Stromal cell of bone marrow (primary cell): ENCODE results near the gene ACVR1B.

ENCODE experiments used
- DNase-seq: peaks from one replicate; pipeline ENCODE4 v3.0.0-alpha.2; 2012; ENCODE audit warnings: low read depth

ACVR1B gene

DNA sequence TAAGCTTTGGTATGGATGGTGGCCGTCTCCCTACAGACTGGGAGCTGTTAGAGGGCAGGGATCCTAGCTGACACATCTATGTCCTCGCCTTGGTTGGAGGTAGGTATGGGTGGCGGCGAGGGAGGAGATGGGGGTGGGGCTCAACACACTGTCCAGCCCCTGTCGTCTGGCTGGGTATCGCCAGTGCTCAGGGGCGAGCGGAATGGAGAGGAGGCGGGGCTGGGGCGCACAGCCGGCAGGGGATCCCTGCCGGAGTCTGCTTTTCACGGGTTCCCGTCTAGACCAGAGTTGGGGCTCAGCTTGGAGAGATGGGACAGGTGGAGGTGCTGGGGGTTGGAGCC, 71.3 kb downstream of the ACVR1B start:
- no peak for DNase-seq

DNA sequence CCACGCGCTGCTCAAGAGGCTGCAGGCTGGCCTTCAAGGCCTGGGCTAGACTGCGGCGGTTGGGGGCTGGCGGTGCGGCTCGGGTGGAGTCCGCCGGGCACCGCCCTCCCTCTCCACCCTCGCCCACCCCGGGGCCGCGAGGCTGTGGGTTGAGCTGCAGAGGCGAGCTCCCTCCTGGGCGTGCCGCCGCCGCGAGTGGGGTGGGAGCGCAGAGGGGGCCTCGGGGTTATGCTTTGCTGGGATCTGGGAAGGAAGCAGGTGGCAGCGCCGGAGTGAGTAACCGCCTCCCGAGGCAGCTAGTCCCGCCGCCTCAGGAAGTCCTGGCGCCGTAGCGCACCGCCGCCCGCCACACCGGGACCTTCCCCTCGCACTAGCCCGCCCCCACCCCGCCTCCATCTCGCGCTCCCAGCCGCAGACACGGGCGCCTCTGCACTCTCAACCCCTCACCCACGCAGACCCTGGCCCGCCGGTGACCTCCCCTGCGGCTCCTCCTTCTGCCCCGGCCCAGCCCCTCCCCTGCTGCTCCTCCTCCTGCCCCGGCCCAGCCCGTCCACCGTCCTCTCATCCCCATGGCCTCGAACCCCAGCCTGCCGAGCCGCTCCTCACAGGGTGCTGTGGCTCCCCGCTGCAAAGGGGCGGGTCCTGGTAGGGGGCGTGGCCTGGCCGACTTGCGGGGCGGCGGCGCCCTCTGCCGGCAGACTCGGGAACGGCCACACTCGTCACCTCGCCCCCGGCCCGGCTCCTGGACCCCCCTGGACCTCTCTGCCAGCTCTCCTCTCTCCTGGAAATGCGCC, 71.9 kb downstream of the ACVR1B start:
- DNase-seq, result no peak

DNA sequence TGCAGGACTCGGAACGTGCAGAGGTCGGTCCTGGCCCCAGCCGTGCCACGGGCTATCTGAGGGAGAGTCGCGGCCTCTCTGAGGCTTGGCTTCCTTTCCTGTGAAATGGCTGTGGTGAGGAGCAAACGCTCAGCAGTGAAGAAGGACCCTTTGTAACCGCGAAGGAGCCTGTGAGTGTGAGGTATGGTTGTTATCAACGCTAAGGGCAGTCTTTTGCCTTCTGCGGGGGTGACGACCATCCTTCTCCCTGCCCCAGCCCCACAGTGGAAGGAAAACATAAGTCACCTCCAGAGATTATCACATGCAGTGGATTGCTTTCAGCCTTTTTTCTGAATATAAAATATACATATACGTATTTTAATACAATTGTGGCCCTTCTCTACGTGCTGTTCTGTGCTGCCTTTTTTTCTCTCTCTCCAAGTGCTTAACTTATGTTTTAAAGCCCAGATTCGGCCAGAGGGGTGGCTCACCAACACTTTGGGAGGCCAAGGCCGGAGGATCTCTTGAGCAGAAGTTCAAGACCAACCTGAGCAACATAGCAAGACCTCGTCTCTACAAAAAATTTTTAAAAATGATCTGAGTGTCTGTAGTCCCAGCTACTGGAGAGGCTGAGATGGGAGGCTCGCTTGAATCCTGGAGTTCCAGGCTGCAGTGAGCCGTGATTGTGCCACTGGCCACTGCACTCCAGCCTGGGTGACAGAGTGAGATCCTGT, 72.6 kb downstream of the ACVR1B start:
- no peak for DNase-seq

DNA sequence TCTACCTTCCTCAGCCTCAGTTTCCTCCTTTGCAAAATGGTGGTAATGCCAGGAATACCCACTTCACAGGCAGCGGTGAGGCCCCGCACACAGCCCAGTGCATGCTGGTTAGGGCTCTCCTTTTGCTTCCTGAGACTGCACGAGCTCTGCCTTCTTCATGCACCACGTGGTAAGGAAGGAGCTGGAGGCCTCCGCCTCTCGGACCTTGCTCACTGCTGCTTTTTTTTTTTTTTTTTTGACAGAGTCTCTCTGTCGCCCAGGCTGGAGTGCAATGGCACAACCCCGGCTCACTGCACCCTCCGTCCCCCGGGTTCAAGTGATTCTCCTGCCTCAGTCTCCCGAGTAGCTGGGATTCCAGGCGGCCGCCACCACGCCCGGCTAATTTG, 73.3 kb downstream of the ACVR1B start:
- no peak for DNase-seq

DNA sequence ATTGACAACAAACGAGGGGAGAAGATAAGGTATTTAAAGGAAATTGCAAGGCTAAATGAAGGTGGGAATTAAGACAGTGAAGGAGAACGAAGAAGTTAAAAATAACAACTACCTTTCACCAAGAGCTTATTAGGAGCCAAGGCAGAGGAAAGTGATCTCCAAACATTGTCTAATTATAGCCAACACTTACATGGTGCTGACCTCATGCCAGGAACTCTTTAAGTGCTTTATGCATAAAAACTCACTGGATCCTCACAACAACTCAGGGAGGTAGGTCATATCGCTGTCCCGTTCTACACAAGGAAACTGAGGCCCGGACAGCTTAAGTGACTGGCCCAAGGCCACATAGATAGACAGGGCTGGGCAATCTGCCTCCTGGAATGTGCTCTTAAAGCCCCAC, 74.8 kb downstream of the ACVR1B start:
- DNase-seq, result no peak

DNA sequence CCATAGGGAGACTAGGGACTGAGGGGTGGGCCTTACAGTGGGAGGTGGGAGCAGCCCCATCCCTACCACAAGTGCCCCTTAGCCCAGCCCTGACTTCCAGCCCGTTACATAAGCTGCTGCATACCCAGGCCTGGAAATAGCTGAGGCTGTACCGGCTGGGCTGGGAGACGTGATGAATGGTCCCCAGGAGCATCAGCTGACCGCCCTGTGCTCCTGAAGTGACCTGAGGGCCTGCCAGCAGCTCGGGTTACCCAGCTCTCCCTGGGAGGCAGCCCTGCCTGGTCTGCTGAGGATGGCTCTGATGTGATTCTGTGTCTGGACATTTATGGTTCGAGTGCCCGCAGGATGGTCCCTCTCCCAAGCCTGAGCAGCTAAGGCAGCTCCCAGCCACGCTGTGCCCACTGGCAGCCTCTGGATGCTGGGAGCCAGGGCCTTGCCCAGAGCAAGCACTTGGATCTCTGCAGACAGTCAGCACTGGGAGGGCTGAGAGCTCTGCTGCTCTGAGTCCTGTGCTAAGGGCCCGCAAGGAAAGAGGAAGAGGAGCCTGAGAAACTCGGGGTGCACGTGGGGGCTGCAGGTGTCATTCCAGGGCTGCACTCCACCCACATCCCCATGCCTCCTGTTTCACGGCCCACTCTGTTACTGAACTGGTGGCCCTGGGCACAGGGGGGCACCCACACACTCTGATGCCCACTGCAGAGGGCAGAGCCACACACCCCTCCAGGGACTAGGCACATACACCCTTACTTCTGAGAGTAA, 75.8 kb downstream of the ACVR1B start:
- DNase-seq, result no peak

DNA sequence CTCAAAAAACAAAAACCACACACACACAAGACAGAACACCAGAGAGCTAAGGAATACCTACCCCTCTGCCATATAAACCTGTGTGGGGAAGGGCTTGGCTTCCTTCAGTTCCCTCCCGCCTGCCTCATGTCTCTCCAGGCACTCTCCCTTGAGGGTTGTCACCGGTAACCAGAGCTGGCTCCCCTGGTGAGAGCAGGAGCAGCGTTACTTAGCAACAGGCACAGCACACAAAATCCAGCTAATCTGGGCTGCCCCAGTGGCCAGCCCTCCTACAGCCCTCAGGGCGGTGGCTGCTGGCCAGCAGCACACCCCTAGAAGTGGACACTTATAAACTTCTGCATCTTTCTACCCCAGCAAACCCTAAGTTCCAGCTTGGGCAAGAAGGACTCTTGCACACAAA, 78.2 kb downstream of the ACVR1B start:
- no peak for DNase-seq

DNA sequence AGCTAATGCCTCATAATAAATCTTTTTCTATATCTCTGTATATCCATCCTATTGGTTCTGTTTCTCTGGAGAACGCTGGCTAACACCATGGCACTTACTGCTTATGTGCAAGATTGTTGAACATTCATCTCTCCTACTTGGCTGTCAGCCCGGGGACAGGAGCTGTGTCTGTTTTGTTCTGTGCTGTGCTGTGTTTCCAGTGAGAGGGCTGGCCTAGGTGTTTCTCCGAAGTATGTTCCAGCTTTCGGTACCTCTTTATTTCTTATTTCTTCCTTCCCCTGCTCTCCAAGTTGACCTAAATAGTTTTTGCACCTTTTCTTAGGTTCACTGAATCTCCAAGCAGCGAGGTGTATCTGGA, 80.9 kb downstream of the ACVR1B start:
- DNase-seq, result peak; percentile 76

DNA sequence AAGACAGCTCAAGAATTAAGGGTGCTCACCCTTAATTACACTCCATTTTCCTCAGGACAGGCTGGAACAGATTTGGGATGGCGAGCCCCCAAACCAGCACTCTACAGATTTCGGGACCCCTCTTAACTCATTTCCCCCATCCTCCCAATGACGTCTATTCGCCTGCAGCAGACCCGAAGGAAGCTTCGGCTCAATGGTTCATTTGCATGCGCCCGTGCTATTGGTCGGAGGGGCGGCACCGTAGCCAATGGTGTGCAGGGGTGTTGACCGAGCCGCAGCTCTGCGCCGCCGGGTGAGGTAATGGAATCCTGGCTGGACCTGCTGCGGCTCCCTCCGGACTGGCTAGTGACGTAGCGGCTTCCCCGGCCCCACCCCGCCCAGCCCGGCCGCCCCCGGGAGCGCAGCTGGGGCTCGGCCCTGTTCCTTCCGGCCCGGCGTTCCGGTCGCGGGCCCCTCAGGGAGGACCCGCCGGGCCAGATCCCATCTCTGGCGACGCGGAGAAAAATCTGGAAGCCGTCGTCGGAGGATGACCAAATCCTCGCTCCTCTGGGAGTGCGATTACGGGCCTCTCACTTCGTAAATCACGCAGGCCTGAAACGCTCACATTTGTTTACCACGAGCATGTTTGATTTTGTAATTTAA, 81.4 kb downstream of the ACVR1B start:
- DNase-seq, result peak; percentile 96

DNA sequence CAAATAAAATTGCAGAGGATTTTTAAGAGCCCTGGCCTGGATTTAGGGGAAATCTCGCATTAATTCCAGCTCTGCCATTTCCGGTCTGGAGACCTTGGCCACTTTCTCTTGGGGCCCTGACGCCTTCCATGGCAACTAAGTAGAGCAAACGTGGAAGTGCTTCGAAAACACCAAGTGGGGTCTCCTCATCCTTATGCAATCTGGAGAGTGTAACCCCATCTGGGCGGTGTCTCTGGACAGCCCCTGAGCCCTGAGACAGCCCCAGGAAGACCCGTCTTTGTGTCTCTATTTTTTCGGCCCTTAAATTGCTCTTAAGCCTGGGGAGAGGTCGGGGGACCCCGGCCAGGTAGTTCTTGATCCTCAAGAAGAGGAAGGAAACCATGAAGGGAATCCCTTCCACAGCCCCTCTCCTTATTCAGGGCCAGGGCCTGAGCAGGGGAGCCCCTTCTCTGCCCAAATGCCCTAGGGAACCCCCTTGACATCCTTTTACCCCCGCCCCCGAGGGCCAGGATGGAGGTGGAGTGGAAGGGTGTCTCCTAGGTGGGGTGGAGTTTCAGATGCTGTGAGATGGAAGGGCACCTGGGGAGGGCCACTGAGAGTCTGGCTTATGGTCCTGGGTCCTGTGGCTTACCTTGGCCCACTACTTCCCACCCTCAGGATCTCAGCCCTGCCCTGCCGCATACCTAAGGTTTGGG, 82.1 kb downstream of the ACVR1B start:
- DNase-seq, result no peak

DNA sequence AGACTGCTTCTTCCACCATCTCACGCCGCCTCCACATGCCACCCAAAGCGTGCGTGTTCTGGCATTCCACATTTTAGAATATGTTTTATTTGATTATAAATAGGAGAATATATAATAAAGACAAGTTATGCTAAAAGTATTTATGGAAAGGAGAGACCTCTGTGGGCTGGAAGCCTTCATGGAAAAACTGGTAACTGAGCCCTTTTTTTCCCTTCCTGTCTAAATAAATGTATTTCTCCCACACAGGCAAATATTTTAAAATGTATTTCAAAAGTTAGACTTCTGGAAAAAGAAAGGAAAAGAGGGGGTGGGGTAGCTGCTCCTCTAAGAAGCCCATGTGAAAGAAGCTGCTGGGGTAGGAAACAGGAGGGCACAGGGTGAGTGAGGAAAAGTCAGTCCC, 83.7 kb downstream of the ACVR1B start:
- no peak for DNase-seq

DNA sequence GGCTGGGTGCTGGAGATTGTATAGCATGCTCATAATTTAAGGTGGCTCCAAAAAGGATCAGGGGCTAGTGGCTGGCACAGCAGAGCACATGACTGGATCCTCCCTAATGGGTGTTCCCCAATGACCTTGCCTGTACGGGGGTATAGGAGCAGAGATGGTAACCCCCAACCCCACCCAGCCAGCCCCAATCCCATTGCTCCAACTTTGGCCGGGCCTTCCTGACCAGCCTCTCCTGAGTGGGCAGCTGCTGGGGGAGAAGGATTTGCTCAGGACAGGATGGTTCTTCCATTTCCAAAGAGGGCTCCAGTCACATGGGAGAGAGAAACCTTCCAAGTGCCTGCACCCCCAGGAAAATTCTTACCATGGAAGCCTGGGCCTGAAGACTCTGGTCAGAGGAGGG, 84.4 kb downstream of the ACVR1B start:
- DNase-seq, result no peak

DNA sequence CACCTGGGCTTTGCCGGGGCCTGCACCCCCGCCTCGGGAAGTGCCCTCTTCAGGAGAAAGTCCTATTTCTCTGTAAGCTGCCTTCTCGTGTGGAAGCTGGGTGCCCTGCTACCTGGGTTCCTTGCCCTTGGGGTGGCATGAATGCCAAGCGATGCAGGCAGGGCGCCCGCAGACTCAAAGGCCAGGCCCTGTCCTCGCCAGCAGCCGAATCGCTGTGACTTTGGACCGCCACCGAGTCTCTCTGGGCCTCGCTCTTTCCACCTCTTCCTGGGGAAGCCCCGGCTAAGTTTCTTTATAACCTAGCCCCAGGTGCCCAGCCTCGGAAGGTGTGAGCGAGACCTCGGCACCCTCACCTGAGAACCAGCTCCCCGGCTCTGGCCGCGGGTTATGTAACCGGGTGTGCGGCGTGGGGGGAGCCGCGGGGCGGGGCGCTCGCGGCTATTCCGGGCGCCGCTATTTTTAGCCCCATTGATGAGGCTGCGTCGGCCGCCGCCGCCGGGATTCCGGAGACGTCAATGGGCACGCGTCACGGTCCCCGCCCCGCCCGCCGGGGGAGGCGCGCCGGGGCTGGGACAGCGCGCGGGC, 85.2 kb downstream of the ACVR1B start:
- peak; percentile 81 for DNase-seq

DNA sequence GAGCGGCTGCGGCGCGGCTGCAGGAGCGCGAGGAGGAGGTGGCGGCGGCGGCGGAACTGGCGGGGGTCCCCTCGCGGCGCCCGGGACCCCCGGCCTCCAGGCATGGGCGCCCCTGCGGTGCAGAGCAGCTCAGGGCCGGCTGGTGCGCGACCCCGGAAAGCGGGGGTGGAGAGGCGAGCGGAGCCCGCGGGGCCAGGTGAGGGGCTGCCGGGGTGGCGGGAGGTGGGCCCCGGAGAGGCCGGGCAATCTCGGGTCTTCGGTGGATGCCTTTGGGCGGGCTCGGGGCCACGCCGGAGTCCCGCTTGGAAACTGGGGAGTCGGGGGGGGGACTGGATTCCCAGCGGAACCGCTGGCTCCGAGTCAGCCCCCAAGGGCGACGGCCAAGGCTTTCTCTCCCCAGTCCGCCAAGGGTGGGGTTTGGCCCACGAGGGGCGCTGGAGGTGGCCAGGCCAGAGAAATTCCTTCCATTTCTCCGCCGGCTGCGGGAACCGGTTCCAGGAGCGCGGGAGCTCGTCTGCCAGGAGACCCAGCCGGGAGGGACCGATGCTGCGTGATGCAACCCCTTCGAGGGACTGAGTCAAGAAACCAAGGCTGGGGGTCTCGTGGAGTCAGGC, 85.9 kb downstream of the ACVR1B start:
- DNase-seq, result no peak

DNA sequence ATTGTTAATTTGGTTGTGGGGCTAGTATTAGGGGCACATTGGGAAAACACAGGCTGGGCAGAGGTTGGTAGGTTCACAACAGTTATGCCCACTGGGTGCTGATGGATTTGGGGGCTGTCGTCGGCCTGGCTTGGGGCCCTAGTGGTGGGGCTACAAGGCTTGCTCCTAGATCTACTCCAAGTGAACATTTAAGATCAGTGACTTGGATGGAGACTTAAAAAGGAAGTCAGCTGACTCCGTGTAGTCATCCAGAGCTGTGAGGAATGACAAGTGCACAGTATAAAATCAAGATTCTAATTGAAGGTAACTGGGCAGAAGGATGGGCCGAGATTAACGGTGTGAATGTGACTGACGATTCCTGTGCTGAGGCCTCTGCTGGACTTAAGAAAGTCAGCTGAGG, 86.9 kb downstream of the ACVR1B start:
- DNase-seq, result no peak

DNA sequence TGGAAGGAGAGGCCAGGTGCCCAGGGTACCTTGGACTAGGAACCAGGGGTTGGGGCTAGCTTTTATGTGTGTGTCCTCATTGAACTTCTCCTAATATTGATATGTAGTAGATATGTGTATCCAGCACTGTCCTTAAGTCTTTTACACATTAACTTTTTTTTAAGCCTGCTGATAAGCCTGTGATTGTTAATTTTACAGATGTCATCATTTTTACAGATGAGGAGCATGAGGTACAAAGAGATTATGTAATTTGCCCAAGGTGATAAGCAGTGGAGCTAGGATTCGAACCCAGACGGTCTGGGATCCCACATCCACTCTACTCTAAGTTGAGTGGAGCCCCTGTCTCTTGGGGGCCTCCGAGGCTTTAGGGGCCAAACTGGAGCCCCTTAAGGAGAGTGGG, 89.5 kb downstream of the ACVR1B start:
- DNase-seq, result no peak

DNA sequence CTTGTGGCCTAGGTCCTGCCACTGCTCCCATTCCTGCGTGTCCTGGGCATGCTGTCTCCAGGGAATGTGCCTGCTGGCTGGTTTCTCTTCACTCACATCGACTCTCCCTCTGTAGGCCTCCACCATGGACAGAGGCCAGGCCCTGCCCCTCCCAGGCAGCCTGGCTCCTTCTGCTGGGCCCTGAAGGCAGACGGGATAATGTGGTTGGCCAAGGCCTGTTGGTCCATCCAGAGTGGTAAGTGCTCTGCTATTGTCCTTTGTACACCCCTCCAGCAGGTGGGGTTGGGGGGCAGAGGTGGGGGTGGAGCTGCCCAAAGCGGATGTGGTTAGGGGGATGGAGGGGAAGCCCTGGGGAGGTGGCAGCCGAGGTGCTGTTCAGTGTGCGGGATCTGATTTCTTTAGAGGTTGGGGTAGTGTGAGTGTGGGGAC, 90.2 kb downstream of the ACVR1B start:
- DNase-seq, result no peak

DNA sequence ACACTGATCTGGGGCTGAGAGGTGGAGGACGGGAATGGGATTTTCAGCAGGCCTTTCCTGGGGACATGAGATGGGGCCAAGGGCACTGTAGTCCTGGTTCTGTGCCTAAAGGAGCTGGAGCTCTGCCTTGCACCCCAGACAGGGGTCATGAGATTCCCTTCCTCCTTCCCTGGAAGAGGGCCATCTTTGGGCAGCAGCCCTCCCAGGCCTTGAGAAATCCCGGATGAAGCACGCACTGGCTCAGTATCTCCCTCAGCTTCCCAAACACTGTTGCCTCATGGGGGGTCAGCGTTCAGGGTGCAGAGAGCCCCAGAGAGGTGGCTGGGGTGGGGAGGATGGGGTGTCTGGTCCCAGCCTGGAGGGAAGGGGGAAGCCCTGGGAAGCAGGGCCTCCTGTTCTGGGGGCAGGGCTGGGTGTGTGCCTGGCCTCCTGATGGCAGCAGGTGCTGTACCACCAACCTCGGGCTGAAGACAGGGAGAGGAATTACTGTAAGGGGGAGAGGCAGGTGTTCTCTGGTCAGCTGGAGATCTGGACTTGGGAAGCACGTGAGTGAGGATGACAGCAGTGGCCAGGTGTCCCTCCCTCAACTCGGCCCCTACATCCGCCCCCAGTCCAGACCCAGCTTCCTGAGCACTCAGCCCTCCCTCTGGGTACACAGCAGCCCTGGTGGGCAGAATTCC, 91.3 kb downstream of the ACVR1B start:
- DNase-seq, result no peak

DNA sequence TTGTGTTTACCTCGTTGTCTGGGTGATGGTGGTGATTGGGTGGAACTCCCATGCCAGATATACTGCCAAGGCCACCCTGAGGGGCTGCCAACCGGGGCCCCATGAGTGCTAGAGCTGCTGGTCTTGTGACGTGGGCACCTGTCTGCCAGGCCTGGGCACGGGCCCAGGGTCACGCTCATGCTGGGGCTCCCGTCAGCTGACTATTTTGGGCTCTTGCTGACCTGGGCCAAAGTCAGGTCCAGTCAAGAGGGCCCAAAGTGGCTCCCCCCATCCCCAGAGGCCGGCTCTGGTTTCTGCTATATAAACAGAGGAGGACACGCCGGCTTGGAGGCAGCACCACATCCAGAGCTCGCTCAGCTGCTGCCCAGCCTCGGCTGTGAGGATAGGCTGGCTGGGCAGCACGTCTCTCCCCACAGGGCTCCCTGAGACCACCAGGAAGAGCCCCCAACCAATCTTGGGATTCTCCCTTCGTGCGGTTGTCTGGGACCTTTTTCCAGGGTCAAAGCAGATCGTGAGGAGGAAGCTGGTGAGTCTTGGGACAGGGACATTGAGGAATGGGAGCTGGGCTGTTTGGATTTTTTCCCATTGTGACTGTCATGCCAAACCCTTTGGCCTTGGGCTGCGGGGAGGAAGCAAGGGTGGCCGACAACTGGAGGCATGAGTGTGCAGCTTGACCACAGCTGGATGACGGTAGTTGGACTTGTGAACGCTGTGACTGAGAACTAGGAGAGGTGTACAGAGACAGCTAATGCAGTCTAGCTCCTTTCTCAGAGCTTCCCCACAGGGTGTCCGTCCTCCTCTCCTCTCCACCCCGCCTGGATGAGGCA, 92.1 kb downstream of the ACVR1B start:
- DNase-seq, result no peak
